ENCODE measurements around the gene AGAP5.
A peak's percentile ranks its signal among the peaks of the same experiment; 100 is the strongest.

DNA sequence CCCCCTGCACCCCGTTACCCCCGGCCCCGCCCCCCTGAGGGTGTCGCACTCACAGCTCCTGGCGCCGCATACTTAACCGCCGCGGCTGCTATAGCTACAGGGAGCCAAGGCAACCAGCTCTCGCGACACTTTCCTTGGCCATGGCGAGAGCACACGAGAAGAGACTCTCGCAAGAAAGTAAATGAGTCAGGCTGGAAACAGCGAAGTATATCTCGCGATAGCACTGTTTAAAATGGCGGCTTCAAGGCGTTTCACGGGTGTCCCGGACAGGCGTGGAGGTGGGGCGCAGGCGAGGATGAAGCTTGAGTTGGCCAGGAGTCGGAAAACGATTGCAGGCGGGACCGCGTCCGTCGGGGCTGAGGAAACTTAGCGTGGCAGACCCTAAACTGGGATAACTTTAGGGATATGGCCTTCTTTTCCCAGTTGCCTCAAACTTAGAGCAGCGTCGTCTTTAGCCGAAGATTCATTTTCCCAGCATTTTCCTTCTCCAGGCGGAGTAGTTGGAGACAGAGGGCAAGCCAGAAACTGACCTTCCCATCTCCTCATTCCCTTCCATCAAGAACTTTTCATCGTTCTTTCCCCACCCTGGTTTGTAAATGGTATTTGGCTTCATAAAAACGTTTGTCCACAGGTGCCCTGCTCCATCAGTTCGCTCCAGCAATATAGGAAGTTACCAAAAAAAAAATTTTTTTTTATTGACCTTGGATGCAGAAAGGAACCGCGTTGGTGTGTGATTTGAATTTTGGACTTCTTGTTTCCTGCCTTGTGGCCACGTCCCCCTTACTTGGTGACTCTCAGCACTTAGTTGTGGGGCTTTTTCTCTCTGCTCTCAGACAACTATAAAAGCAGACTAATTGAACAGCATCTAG lies 71.8 kb downstream of the AGAP5 start:
- TF ChIP-seq, protein P1, sequence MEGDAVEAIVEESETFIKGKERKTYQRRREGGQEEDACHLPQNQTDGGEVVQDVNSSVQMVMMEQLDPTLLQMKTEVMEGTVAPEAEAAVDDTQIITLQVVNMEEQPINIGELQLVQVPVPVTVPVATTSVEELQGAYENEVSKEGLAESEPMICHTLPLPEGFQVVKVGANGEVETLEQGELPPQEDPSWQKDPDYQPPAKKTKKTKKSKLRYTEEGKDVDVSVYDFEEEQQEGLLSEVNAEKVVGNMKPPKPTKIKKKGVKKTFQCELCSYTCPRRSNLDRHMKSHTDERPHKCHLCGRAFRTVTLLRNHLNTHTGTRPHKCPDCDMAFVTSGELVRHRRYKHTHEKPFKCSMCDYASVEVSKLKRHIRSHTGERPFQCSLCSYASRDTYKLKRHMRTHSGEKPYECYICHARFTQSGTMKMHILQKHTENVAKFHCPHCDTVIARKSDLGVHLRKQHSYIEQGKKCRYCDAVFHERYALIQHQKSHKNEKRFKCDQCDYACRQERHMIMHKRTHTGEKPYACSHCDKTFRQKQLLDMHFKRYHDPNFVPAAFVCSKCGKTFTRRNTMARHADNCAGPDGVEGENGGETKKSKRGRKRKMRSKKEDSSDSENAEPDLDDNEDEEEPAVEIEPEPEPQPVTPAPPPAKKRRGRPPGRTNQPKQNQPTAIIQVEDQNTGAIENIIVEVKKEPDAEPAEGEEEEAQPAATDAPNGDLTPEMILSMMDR (conservative IDR thresholded peaks at IDR 0.05; ENCODE audit: low read depth, low read length) = no peak
- TF ChIP-seq BHLHE40 (IDR thresholded peaks at IDR 0.05; ENCODE audit: low read depth, low read length) = no peak
- TF ChIP-seq POLR2A (IDR thresholded peaks at IDR 0.05; ENCODE audit: low read depth, low read length) = peak; percentile 88
- TF ChIP-seq MAFK (IDR thresholded peaks at IDR 0.05; ENCODE audit: low read depth, low read length) = no peak
- TF ChIP-seq, protein P2, sequence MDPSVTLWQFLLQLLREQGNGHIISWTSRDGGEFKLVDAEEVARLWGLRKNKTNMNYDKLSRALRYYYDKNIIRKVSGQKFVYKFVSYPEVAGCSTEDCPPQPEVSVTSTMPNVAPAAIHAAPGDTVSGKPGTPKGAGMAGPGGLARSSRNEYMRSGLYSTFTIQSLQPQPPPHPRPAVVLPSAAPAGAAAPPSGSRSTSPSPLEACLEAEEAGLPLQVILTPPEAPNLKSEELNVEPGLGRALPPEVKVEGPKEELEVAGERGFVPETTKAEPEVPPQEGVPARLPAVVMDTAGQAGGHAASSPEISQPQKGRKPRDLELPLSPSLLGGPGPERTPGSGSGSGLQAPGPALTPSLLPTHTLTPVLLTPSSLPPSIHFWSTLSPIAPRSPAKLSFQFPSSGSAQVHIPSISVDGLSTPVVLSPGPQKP (IDR thresholded peaks at IDR 0.05; ENCODE audit: borderline replicate concordance, low read depth, low read length) = no peak
- TF ChIP-seq, protein P3, sequence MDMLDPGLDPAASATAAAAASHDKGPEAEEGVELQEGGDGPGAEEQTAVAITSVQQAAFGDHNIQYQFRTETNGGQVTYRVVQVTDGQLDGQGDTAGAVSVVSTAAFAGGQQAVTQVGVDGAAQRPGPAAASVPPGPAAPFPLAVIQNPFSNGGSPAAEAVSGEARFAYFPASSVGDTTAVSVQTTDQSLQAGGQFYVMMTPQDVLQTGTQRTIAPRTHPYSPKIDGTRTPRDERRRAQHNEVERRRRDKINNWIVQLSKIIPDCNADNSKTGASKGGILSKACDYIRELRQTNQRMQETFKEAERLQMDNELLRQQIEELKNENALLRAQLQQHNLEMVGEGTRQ (IDR thresholded peaks at IDR 0.05; ENCODE audit: low read depth, low read length) = 0 out of 2 replicates have a peak, but pooled peaks have one; percentile 4
- TF ChIP-seq SMC3 (IDR thresholded peaks at IDR 0.05; ENCODE audit: low read depth, low read length) = no peak
- no peak for TF ChIP-seq RAD21 (IDR thresholded peaks at IDR 0.05; ENCODE audit: low read length)
- no peak for TF ChIP-seq RFX5 (IDR thresholded peaks at IDR 0.05; ENCODE audit: low read depth, low read length)
- 0 out of 2 replicates have a peak, but pooled peaks have one; percentile 84 for TF ChIP-seq MXI1 (IDR thresholded peaks at IDR 0.05; ENCODE audit: borderline replicate concordance, low read depth, low read length)
- TF ChIP-seq CEBPB (IDR thresholded peaks at IDR 0.05; ENCODE audit: low read depth, low read length) = peak; percentile 64; the same call in 1 of the 2 replicates
- peak; percentile 3; the same call in 1 of the 2 replicates for TF ChIP-seq MAZ (IDR thresholded peaks at IDR 0.05; ENCODE audit: borderline replicate concordance, low read depth, low read length)
